HepG2 (cell line): ENCODE results near the gene ARMH4. TPM values are rescaled to one million over a fixed set of nuclear protein-coding genes. Genes with fewer than 3 reads are reported as not detected.

Experiments used
- FOXA3 ChIP-seq: IDR thresholded peaks from 2 replicates; pipeline ENCODE4 v1.6.1; 2016; ENCODE audit warnings: missing genetic modification reagents, missing compliant biosample characterization
- GTF2F1 ChIP-seq: fragments of 150-350 bp; IDR thresholded peaks from 2 replicates; pipeline ENCODE4 v1.6.1; 2014; ENCODE audit warnings: low read length
- HBP1 ChIP-seq: IDR thresholded peaks from 2 replicates; pipeline ENCODE4 v1.6.1; 2016; ENCODE audit warnings: low read depth, control low read depth
- HIVEP1 ChIP-seq: sonication (generic); formaldehyde crosslinking; IDR thresholded peaks from 2 replicates; pipeline ENCODE4 v1.4.0; 2020; ENCODE audit warnings: mild to moderate bottlenecking, missing genetic modification reagents
- KDM1A ChIP-seq: IDR thresholded peaks from 2 replicates; pipeline ENCODE4 v1.6.1; 2016; ENCODE audit warnings: missing compliant biosample characterization
- MEF2D ChIP-seq: sonication (generic); formaldehyde crosslinking; IDR thresholded peaks from 2 replicates; pipeline ENCODE4 v1.5.1; 2020; ENCODE audit warnings: mild to moderate bottlenecking, missing genetic modification reagents
- MIER3 ChIP-seq: IDR thresholded peaks from 2 replicates; pipeline ENCODE4 v1.6.1; 2016; ENCODE audit warnings: missing compliant biosample characterization, borderline replicate concordance
- PAX8 ChIP-seq: sonication (generic); formaldehyde crosslinking; IDR thresholded peaks from 2 replicates; pipeline ENCODE4 v1.8.0; 2022; ENCODE audit warnings: mild to moderate bottlenecking, missing genetic modification reagents, borderline replicate concordance
- SKIL ChIP-seq: sonication (generic); formaldehyde crosslinking; IDR thresholded peaks from 2 replicates; pipeline ENCODE4 v1.8.0; 2022; ENCODE audit warnings: missing genetic modification reagents, mild to moderate bottlenecking, moderate library complexity, borderline replicate concordance
- TCF7L2 ChIP-seq: IDR thresholded peaks from 2 replicates; pipeline ENCODE4 v1.6.1; 2011; ENCODE audit warnings: mild to moderate bottlenecking, low read depth, low read length, moderate library complexity
- ZBTB40 ChIP-seq, 2 experiments: fragments of 450-650 bp in 1 of 2; sonication (generic) in 1 of 2; formaldehyde crosslinking in 1 of 2; IDR thresholded peaks; 2 replicates each; pipeline versions ENCODE4 v1.6.1 to v1.8.0; 2016 to 2022; ENCODE audit warnings: antibody characterized with exemption in 1 of 2, mild to moderate bottlenecking in 1 of 2, missing genetic modification reagents in 1 of 2
- ZFY ChIP-seq: sonication (generic); formaldehyde crosslinking; IDR thresholded peaks from 2 replicates; pipeline ENCODE4 v1.4.0; 2020; ENCODE audit warnings: missing genetic modification reagents
- polyA plus RNA-seq, 8 experiments: library from polyadenylated mRNA; depleted of rRNA in 3 of 8; stranded (reverse) in 7 of 8; unstranded in 1 of 8; fragments of >200 nt; fragmentation: Illumina TruSeq in 4 of 8; extraction: Trizol in 4 of 8; gene quantifications; 2 replicates each; pipeline versions ENCODE4 v1.2.1 to v1.2.3, GENCODE V29; 2011 to 2016; ENCODE audit warnings: low read depth in 4 of 8, missing spikeins in 1 of 8, mixed read lengths in 1 of 8; ENCODE audit not compliant: insufficient read depth in 1 of 8
- total RNA-seq, 5 experiments: library from RNA; depleted of rRNA; stranded (reverse); fragments of >200 nt; fragmentation: Illumina TruSeq; extraction: Trizol; gene quantifications; 2 replicates each; pipeline ENCODE4 v1.2.3, GENCODE V29; 2016; ENCODE audit warnings: low read depth in 1 of 5
- TF ChIP-seq, protein P1 (sequence below): sonication (generic); formaldehyde crosslinking; IDR thresholded peaks from 2 replicates; pipeline ENCODE4 v1.4.0; 2020; ENCODE audit warnings: missing genetic modification reagents, borderline replicate concordance

ARMH4 gene
- total and polyA plus RNA-seq, 2 of the 13 experiments (the other 11 are each of a cell fraction or from before 2014, with no cell fraction given): 0.02 to 0.18 TPM

DNA sequence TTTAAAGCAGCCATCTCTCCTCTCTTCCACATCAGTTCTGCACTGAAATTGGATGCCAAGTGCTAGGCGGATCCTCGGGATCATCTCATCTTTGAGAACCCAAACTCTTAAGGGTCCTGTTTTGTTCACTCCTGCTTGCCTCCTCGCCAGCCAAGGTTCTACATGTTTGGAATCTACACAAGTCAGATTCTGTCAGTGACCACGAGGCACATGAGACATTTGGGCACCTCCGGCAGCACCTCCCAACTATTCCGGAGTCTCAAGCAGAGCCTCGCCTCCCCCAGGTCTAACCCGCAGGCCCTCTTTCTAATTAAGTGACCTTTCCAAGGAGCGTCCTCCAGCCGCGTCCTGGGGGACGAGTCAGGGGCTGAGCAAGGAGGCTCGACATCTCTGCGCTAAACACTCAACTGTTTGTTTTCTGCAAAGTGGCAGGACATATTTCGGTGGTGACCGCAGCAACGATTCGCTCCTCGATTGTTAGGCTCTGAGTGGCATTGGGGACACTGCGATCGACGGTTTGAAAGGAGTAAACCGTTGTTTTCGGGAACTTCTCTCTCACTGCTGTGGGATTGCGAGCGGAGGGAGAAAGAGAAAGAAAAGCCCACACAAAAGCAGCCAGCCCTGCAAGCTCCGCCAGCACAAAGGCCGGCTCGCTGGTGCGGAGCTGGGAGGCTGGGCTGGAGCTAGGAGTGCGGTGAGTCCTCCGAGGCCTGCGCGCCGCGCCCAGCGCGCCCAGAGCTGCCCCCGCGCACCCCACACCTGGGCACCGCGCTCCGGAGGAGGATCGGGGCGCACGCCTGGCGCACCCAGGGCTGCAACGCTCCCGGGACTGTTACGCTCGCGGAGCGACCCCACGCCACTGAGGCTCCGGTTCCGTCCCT is 640 bp downstream of the ARMH4 start (continued):
- TF ChIP-seq HBP1 (CRISPR knock-in tag) (no peak), GTF2F1 (no peak), HIVEP1 (CRISPR knock-in tag) (no peak), SKIL (no peak), MIER3 (no peak), FOXA3 (CRISPR knock-in tag) (no peak), PAX8 (CRISPR knock-in tag) (no peak), MEF2D (no peak), ZFY (peak; percentile 52; the same call in 1 of the 2 replicates), TCF7L2 (no peak), ZBTB40 (IDR thresholded peaks at IDR 0.05) (no peak), ZBTB40 (CRISPR knock-in tag; IDR thresholded peaks at IDR 0.05) (no peak), KDM1A (CRISPR knock-in tag) (no peak)
- TF ChIP-seq, protein P1, sequence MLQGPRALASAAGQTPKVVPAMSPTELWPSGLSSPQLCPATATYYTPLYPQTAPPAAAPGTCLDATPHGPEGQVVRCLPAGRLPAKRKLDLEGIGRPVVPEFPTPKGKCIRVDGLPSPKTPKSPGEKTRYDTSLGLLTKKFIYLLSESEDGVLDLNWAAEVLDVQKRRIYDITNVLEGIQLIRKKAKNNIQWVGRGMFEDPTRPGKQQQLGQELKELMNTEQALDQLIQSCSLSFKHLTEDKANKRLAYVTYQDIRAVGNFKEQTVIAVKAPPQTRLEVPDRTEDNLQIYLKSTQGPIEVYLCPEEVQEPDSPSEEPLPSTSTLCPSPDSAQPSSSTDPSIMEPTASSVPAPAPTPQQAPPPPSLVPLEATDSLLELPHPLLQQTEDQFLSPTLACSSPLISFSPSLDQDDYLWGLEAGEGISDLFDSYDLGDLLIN (CRISPR knock-in tag): no peak
